Skin of body (tissue), 2 donors: ENCODE data around the gene OR10J5. TPM values are rescaled to one million over a fixed set of nuclear protein-coding genes. Genes with fewer than 3 reads are reported as not detected.
"Not testable (repeated sequence)": the region's sequence is repeated elsewhere in the genome, so short reads cannot be mapped to it uniquely, and the experiment has no call there.

Experiments
- DNase-seq: peaks from one replicate; lab custom pipeline; 2025; lab: John Stamatoyannopoulos, UW
- total RNA-seq: library from RNA; depleted of rRNA; stranded (reverse); fragments of >200 nt; gene quantifications from one replicate; pipeline ENCODE4 v1.2.3, GENCODE V29; 2014

The OR10J5 gene
- total RNA-seq, result not detected

- DNase-seq, result no peak
These were observed at the start of gene OR10J5 for GRCh38 chr1:159535907-159536306. Gene OR10J5 (minus strand): TSS chr1:159536007. CDS start chr1:159536007, 0 bp downstream.

GRCh38 chr1:159584536-159584935, 48.7 kb upstream of the OR10J5 start:
- DNase-seq, result no peak

- no peak for DNase-seq
These were observed 45.6 kb upstream of the OR10J5 start for GRCh38 chr1:159581422-159581821.

GRCh38 chr1:159580340-159580739, 44.5 kb upstream of the OR10J5 start:
- no peak for DNase-seq

- DNase-seq, result no peak
These were observed 41.6 kb upstream of the OR10J5 start for GRCh38 chr1:159577446-159577845.

GRCh38 chr1:159562680-159563079, 26.9 kb upstream of the OR10J5 start:
- DNase-seq, result no peak

- no peak for DNase-seq
These were observed 25.7 kb upstream of the OR10J5 start for GRCh38 chr1:159561497-159561896.

- no peak for DNase-seq
These were observed 24.8 kb upstream of the OR10J5 start for GRCh38 chr1:159560599-159560998.

GRCh38 chr1:159556931-159557369, 21.1 kb upstream of the OR10J5 start:
- DNase-seq, result no peak

GRCh38 chr1:159554696-159555095, 18.9 kb upstream of the OR10J5 start:
- no peak for DNase-seq

- DNase-seq, result no peak
These were observed 18.5 kb upstream of the OR10J5 start for GRCh38 chr1:159554261-159554660.

- no peak for DNase-seq
These were observed 12.3 kb upstream of the OR10J5 start for GRCh38 chr1:159548126-159548525.

- no peak for DNase-seq
These were observed 2.9 kb downstream of the OR10J5 start for GRCh38 chr1:159532922-159533321.

- DNase-seq, result not testable (repeated sequence)
These were observed 11.0 kb downstream of the OR10J5 start for GRCh38 chr1:159524792-159525191.

GRCh38 chr1:159510229-159510541, 25.6 kb downstream of the OR10J5 start:
- no peak for DNase-seq

- no peak for DNase-seq
These were observed 26.2 kb downstream of the OR10J5 start for GRCh38 chr1:159509440-159510228.

- DNase-seq, result no peak
These were observed 26.9 kb downstream of the OR10J5 start for GRCh38 chr1:159508951-159509350.

GRCh38 chr1:159505676-159506075, 30.1 kb downstream of the OR10J5 start:
- DNase-seq, result no peak

- DNase-seq, result no peak
These were observed 34.7 kb downstream of the OR10J5 start for GRCh38 chr1:159501082-159501481.

GRCh38 chr1:159494513-159495210, 41.1 kb downstream of the OR10J5 start:
- DNase-seq, result not testable (repeated sequence)

- DNase-seq, result no peak
These were observed 42.5 kb downstream of the OR10J5 start for GRCh38 chr1:159493354-159493753.

- DNase-seq, result no peak
These were observed 43.1 kb downstream of the OR10J5 start for GRCh38 chr1:159492575-159493323.
